OCI-LY1 (cell line): ENCODE data around the gene C20orf96.

Source experiments
- CTCF ChIP-seq: fragments of 200-600 bp; sonication (generic), shearing (Covaris generic); IDR thresholded peaks from 2 replicates; pipeline ENCODE4 v1.5.1; 2017; ENCODE audit warnings: mild to moderate bottlenecking, antibody characterized with exemption, low read length, moderate library complexity, mixed read lengths
- EZH2 ChIP-seq: fragments of 200-600 bp; sonication (generic), shearing (Covaris generic); IDR thresholded peaks from 2 replicates; pipeline ENCODE4 v1.8.0; 2017; ENCODE audit warnings: borderline replicate concordance, mixed run types, mild to moderate bottlenecking, antibody characterized with exemption, low read length, moderate library complexity, mixed read lengths

- TF ChIP-seq CTCF (no peak), EZH2 (no peak)
Observed at GRCh38 chr20:252801-253200, 37.7 kb downstream of the C20orf96 start.
